ENCODE measurements around the gene MEGF6.
A peak's percentile ranks its signal among the peaks of the same experiment; 100 is the strongest.

Gene MEGF6

GRCh38 chr1:3537359-3537758, 73.9 kb downstream of the MEGF6 start:
- no peak for DNase-seq (ENCODE audit: low read depth, low spot score)
- H3K27ac ChIP-seq (ENCODE audit: low read length): no peak overlapping the region
- H3K4me1 ChIP-seq (ENCODE audit: control insufficient read depth, insufficient read depth, low read length): no peaks in the 10 kb centered on the region; the same call in 1 of the 2 replicates
- no peaks in the 10 kb centered on the region for H3K9me3 ChIP-seq (ENCODE audit: control insufficient read depth, insufficient read depth, low read length)
- H3K4me3 ChIP-seq (ENCODE audit: low read length): no peak overlapping the region
- H3K27me3 ChIP-seq (ENCODE audit: control insufficient read depth, insufficient read depth, low read length): no peaks in the 10 kb centered on the region
- WGBS (ENCODE audit: insufficient coverage, insufficient read length): no CpG with 5 or more reads among the region's 16 CpGs
- H3K36me3 ChIP-seq (ENCODE audit: control insufficient read depth, insufficient read depth, low read length): no peaks in the 10 kb centered on the region

- Histone ChIP-seq H3K4me1 (ENCODE audit: control insufficient read depth, insufficient read depth, low read length) (peaks cover 2% of the 10 kb centered on the region; the same call in 1 of the 2 replicates), H3K4me3 (ENCODE audit: low read length) (no peak overlapping the region), H3K27me3 (ENCODE audit: control insufficient read depth, insufficient read depth, low read length) (no peaks in the 10 kb centered on the region), H3K9me3 (ENCODE audit: control insufficient read depth, insufficient read depth, low read length) (no peaks in the 10 kb centered on the region), H3K27ac (ENCODE audit: low read length) (no peak overlapping the region), H3K36me3 (ENCODE audit: control insufficient read depth, insufficient read depth, low read length) (no peaks in the 10 kb centered on the region)
- no CpG with 5 or more reads among the region's 27 CpGs for WGBS (ENCODE audit: insufficient coverage, insufficient read length)
- no peak for DNase-seq (ENCODE audit: low read depth, low spot score)
These were observed 74.7 kb downstream of the MEGF6 start for GRCh38 chr1:3536420-3537195.

DNA sequence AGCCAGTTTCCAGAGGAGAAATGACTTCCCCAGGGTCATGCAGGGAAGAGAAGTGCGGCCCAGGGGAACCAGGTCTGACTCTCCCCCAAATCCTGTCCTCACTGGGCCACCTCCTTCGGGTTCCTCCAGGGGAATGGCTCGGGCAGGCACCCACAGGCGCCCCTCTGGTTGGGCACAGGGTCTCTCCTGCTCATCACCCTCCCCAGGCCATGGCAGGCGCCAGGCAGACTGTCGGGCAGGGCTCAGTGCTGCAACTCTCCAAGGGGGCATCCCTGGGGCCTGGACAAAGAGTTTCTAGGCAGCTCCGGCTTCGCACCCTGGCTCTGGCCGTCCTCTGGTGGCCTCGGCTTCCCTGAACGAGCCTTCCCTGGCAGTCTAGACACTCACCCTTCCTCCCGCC, 75.6 kb downstream of the MEGF6 start:
- H3K27me3 ChIP-seq (ENCODE audit: control insufficient read depth, insufficient read depth, low read length): no peaks in the 10 kb centered on the region; the same call in 1 of the 2 replicates
- H3K4me1 ChIP-seq (ENCODE audit: control insufficient read depth, insufficient read depth, low read length): peaks cover 2% of the 10 kb centered on the region; the same call in 1 of the 2 replicates
- H3K36me3 ChIP-seq (ENCODE audit: control insufficient read depth, insufficient read depth, low read length): no peaks in the 10 kb centered on the region
- H3K4me3 ChIP-seq (ENCODE audit: low read length): no peak overlapping the region
- H3K9me3 ChIP-seq (ENCODE audit: control insufficient read depth, insufficient read depth, low read length): no peaks in the 10 kb centered on the region
- WGBS (ENCODE audit: insufficient coverage, insufficient read length): no CpG with 5 or more reads among the region's 12 CpGs
- DNase-seq (ENCODE audit: low read depth, low spot score): no peak
- H3K27ac ChIP-seq (ENCODE audit: low read length): no peak overlapping the region

- no CpG with 5 or more reads among the region's 17 CpGs for WGBS (ENCODE audit: insufficient coverage, insufficient read length)
- no peaks in the 10 kb centered on the region for H3K36me3 ChIP-seq (ENCODE audit: control insufficient read depth, insufficient read depth, low read length)
- DNase-seq (ENCODE audit: low read depth, low spot score): no peak
- H3K9me3 ChIP-seq (ENCODE audit: control insufficient read depth, insufficient read depth, low read length): no peaks in the 10 kb centered on the region
- H3K27me3 ChIP-seq (ENCODE audit: control insufficient read depth, insufficient read depth, low read length): peaks cover 3% of the 10 kb centered on the region; the same call in 1 of the 2 replicates
- H3K4me3 ChIP-seq (ENCODE audit: low read length): no peak overlapping the region
- H3K27ac ChIP-seq (ENCODE audit: low read length): no peak overlapping the region
- peaks cover 5% of the 10 kb centered on the region; the same call in 1 of the 2 replicates for H3K4me1 ChIP-seq (ENCODE audit: control insufficient read depth, insufficient read depth, low read length)
These were observed 76.3 kb downstream of the MEGF6 start for GRCh38 chr1:3534803-3535637.

DNA sequence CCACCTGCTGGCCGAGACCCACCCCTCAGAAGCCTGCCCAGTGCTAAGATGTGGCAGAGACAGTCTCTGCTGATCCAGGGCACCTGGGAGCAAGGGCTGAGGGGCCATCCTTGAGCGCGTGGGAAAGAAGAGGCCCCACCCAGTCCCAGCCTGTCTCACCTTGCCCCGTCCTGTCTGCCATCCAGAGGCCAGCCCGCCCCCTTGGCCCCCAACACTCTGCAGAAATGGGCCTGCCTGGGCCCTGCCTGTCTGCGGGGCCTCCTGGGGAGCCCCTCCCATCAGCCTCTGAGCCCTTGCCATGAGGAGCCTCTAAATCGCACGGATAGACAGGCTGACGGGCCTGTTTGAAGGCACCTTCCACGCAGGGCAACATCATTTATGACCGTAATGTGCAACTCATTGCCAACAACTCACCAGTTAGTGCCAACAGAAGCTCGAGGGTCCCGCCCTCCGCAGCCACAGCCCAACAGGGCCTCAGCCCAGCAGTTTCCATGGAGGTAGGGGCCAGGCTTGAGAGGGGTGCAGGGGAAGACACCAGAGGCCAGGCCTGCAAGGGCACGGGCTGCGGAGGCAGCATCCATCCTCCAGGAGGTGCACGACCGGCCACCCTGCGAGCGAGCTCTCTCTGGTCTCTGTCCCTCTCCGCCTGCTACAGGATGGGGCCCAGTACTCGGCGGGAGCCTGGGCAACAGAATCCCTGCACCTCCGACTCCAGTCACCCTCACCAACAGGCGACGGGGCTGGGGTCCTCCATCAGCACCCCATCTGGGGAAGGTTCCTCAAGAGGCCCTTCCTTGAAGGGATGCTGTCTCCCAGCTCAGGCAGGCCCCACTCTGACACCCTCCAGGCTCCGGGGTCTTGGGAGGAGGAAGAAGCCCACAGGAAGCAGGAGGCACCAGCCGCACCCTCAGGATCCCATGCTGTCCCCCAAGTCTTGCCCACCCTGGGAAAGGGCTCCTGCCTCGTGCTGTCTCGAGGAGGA, 78.0 kb downstream of the MEGF6 start:
- DNase-seq (ENCODE audit: low read depth, low spot score): no peak
- H3K27ac ChIP-seq (ENCODE audit: low read length): no peak overlapping the region
- H3K9me3 ChIP-seq (ENCODE audit: control insufficient read depth, insufficient read depth, low read length): no peaks in the 10 kb centered on the region
- WGBS (ENCODE audit: insufficient coverage, insufficient read length): no CpG with 5 or more reads among the region's 30 CpGs
- H3K27me3 ChIP-seq (ENCODE audit: control insufficient read depth, insufficient read depth, low read length): peaks cover 6% of the 10 kb centered on the region
- H3K36me3 ChIP-seq (ENCODE audit: control insufficient read depth, insufficient read depth, low read length): no peaks in the 10 kb centered on the region
- no peak overlapping the region for H3K4me3 ChIP-seq (ENCODE audit: low read length)
- H3K4me1 ChIP-seq (ENCODE audit: control insufficient read depth, insufficient read depth, low read length): peaks cover 7% of the 10 kb centered on the region; the same call in 1 of the 2 replicates

- DNase-seq (ENCODE audit: low read depth, low spot score): no peak
- Histone ChIP-seq H3K4me3 (ENCODE audit: low read length) (no peak overlapping the region), H3K36me3 (ENCODE audit: control insufficient read depth, insufficient read depth, low read length) (no peaks in the 10 kb centered on the region), H3K4me1 (ENCODE audit: control insufficient read depth, insufficient read depth, low read length) (peaks cover 7% of the 10 kb centered on the region; the same call in 1 of the 2 replicates), H3K9me3 (ENCODE audit: control insufficient read depth, insufficient read depth, low read length) (no peaks in the 10 kb centered on the region), H3K27ac (ENCODE audit: low read length) (no peak overlapping the region), H3K27me3 (ENCODE audit: control insufficient read depth, insufficient read depth, low read length) (peaks cover 6% of the 10 kb centered on the region)
- WGBS (ENCODE audit: insufficient coverage, insufficient read length): no CpG with 5 or more reads among the region's 10 CpGs
These were observed 79.4 kb downstream of the MEGF6 start for GRCh38 chr1:3531928-3532327.

- peak; percentile 43 for DNase-seq (ENCODE audit: low read depth, low spot score)
- H3K27me3 ChIP-seq (ENCODE audit: control insufficient read depth, insufficient read depth, low read length): peaks cover 6% of the 10 kb centered on the region
- no CpG with 5 or more reads among the region's 96 CpGs for WGBS (ENCODE audit: insufficient coverage, insufficient read length)
- no peak overlapping the region for H3K27ac ChIP-seq (ENCODE audit: low read length)
- no peaks in the 10 kb centered on the region for H3K9me3 ChIP-seq (ENCODE audit: control insufficient read depth, insufficient read depth, low read length)
- peaks cover 7% of the 10 kb centered on the region; the same call in 1 of the 2 replicates for H3K4me1 ChIP-seq (ENCODE audit: control insufficient read depth, insufficient read depth, low read length)
- H3K4me3 ChIP-seq (ENCODE audit: low read length): peak overlapping the region; percentile 41; the same call in 1 of the 2 replicates
- no peaks in the 10 kb centered on the region for H3K36me3 ChIP-seq (ENCODE audit: control insufficient read depth, insufficient read depth, low read length)
These were observed 80.1 kb downstream of the MEGF6 start for GRCh38 chr1:3530926-3531818.

- Histone ChIP-seq H3K9me3 (ENCODE audit: control insufficient read depth, insufficient read depth, low read length) (no peaks in the 10 kb centered on the region), H3K27me3 (ENCODE audit: control insufficient read depth, insufficient read depth, low read length) (peaks cover 6% of the 10 kb centered on the region), H3K4me3 (ENCODE audit: low read length) (peak overlapping the region; percentile 41; the same call in 1 of the 2 replicates), H3K36me3 (ENCODE audit: control insufficient read depth, insufficient read depth, low read length) (no peaks in the 10 kb centered on the region), H3K27ac (ENCODE audit: low read length) (no peak overlapping the region), H3K4me1 (ENCODE audit: control insufficient read depth, insufficient read depth, low read length) (peaks cover 7% of the 10 kb centered on the region; the same call in 1 of the 2 replicates)
- no CpG with 5 or more reads among the region's 32 CpGs for WGBS (ENCODE audit: insufficient coverage, insufficient read length)
- no peak for DNase-seq (ENCODE audit: low read depth, low spot score)
These were observed 81.0 kb downstream of the MEGF6 start for GRCh38 chr1:3530086-3530925.
